Inferior parietal cortex (tissue), 1 donor: Measurements from ENCODE around the gene STK32C.
A peak's percentile ranks its signal among the peaks of the same experiment; 100 is the strongest.

ENCODE experiments used
- DNase-seq: peaks from one replicate; pipeline ENCODE4 v3.0.0-alpha.2; 2016; ENCODE audit errors: extremely low spot score

Gene STK32C

GRCh38 chr10:132307823-132308586 lies at the start of gene STK32C:
STK32C (minus strand) TSS chr10:132307950; CDS start chr10:132307833, 117 bp downstream.
- peak; percentile 71 for DNase-seq

GRCh38 chr10:132356621-132357195 lies 49.0 kb upstream of the STK32C start:
- DNase-seq = no peak

GRCh38 chr10:132355754-132356153 lies 48.0 kb upstream of the STK32C start:
- DNase-seq = no peak

GRCh38 chr10:132355297-132355696 lies 47.5 kb upstream of the STK32C start:
- no peak for DNase-seq

GRCh38 chr10:132354356-132355094 lies 46.8 kb upstream of the STK32C start:
- no peak for DNase-seq

- DNase-seq = no peak
These were observed 46.0 kb upstream of the STK32C start for GRCh38 chr10:132353456-132354355.

GRCh38 chr10:132352462-132353308 lies 44.9 kb upstream of the STK32C start:
- peak; percentile 73 for DNase-seq

- no peak for DNase-seq
These were observed 43.9 kb upstream of the STK32C start for GRCh38 chr10:132351611-132352010.

- DNase-seq = no peak
These were observed 43.2 kb upstream of the STK32C start for GRCh38 chr10:132350946-132351345.

- no peak for DNase-seq
These were observed 42.6 kb upstream of the STK32C start for GRCh38 chr10:132350391-132350790.

- no peak for DNase-seq
These were observed 42.0 kb upstream of the STK32C start for GRCh38 chr10:132349766-132350165.

GRCh38 chr10:132347931-132348267 lies 40.1 kb upstream of the STK32C start:
- DNase-seq = no peak

- no peak for DNase-seq
These were observed 39.6 kb upstream of the STK32C start for GRCh38 chr10:132347211-132347930.

GRCh38 chr10:132346806-132347205 lies 39.1 kb upstream of the STK32C start:
- DNase-seq = no peak

- no peak for DNase-seq
These were observed 37.6 kb upstream of the STK32C start for GRCh38 chr10:132345345-132345744.

- no peak for DNase-seq
These were observed 36.6 kb upstream of the STK32C start for GRCh38 chr10:132344386-132344785.

GRCh38 chr10:132342553-132342952 lies 34.8 kb upstream of the STK32C start:
- no peak for DNase-seq

GRCh38 chr10:132341781-132342180 lies 34.0 kb upstream of the STK32C start:
- DNase-seq = no peak

GRCh38 chr10:132341017-132341416 lies 33.3 kb upstream of the STK32C start:
- DNase-seq = no peak

GRCh38 chr10:132339276-132339675 lies 31.5 kb upstream of the STK32C start:
- no peak for DNase-seq
